Testis (tissue), 2 donors: ENCODE results near the gene ADGRG3.

Experiments
- POLR2A ChIP-seq: fragments of 450-650 bp; IDR thresholded peaks from one replicate; pipeline ENCODE4 v1.6.1; 2017; ENCODE audit warnings: antibody characterized with exemption, mild to moderate bottlenecking, moderate library complexity
- TF ChIP-seq, protein P1 (sequence below), 3 experiments: fragments of 450-650 bp in 2 of 3; fragments of 200-600 bp in 1 of 3; sonication (generic) in 1 of 3; IDR thresholded peaks; one replicate each; pipeline ENCODE4 v1.5.1; 2016 to 2019; ENCODE audit warnings: antibody characterized with exemption in 3 of 3, mild to moderate bottlenecking in 2 of 3, moderate library complexity in 1 of 3

GRCh38 chr16:57727610-57728009 is 59.5 kb downstream of the ADGRG3 start:
- no peak for TF ChIP-seq POLR2A
- TF ChIP-seq, protein P1, sequence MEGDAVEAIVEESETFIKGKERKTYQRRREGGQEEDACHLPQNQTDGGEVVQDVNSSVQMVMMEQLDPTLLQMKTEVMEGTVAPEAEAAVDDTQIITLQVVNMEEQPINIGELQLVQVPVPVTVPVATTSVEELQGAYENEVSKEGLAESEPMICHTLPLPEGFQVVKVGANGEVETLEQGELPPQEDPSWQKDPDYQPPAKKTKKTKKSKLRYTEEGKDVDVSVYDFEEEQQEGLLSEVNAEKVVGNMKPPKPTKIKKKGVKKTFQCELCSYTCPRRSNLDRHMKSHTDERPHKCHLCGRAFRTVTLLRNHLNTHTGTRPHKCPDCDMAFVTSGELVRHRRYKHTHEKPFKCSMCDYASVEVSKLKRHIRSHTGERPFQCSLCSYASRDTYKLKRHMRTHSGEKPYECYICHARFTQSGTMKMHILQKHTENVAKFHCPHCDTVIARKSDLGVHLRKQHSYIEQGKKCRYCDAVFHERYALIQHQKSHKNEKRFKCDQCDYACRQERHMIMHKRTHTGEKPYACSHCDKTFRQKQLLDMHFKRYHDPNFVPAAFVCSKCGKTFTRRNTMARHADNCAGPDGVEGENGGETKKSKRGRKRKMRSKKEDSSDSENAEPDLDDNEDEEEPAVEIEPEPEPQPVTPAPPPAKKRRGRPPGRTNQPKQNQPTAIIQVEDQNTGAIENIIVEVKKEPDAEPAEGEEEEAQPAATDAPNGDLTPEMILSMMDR (IDR thresholded peaks at IDR 0.05), result no peak
